B cell (primary cell): Measurements from ENCODE around the gene DTNBP1.

ENCODE experiments used
- EZH2 ChIP-seq: IDR thresholded peaks from 2 replicates; pipeline ENCODE4 v1.6.1; 2012; ENCODE audit warnings: borderline replicate concordance, low read depth, mild to moderate bottlenecking, moderate library complexity, low read length; ENCODE audit not compliant: insufficient read depth, poor library complexity, severe bottlenecking
- TF ChIP-seq, protein P1 (sequence below): fragments of 200-600 bp; IDR thresholded peaks from one replicate; pipeline ENCODE4 v1.8.0; 2022; ENCODE audit warnings: antibody characterized with exemption, mild to moderate bottlenecking

DNA sequence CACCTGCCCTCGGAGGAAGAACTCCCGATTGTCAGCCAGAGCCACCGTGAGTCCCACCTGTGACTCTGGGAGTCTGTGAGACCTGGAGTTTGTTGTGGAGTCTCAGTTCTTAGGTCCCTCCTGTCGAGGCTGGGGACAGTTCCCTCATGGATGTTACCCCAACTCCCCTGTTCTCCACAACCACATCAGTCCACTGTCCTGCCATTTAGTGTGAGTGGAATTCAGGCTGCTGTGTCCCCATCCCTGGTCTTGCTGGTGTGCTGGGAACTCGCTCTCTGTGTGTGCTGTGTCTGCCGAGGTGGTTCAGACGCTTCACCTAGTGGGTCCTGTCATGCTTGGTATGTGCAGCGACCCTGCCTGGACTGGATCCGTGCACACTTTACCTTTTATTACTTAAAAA lies 163.2 kb downstream of the DTNBP1 start:
- TF ChIP-seq, protein P1, sequence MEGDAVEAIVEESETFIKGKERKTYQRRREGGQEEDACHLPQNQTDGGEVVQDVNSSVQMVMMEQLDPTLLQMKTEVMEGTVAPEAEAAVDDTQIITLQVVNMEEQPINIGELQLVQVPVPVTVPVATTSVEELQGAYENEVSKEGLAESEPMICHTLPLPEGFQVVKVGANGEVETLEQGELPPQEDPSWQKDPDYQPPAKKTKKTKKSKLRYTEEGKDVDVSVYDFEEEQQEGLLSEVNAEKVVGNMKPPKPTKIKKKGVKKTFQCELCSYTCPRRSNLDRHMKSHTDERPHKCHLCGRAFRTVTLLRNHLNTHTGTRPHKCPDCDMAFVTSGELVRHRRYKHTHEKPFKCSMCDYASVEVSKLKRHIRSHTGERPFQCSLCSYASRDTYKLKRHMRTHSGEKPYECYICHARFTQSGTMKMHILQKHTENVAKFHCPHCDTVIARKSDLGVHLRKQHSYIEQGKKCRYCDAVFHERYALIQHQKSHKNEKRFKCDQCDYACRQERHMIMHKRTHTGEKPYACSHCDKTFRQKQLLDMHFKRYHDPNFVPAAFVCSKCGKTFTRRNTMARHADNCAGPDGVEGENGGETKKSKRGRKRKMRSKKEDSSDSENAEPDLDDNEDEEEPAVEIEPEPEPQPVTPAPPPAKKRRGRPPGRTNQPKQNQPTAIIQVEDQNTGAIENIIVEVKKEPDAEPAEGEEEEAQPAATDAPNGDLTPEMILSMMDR: no peak
- no peak for TF ChIP-seq EZH2
